Psoas muscle (tissue), 8 donors: ENCODE results near the gene IBA57. TPM values are rescaled to one million over a fixed set of nuclear protein-coding genes. Genes with fewer than 3 reads are reported as not detected.

Experiments used
- ATAC-seq, 4 donors: fragments of 200-7000 bp; cut with Tn5 transposase; one replicate each; pipeline ENCODE4 v1.9.1; 2020; ENCODE audit warnings: moderate library complexity in 3 of 4, mild to moderate bottlenecking in 2 of 4
- DNase-seq, 2 donors: peaks; one replicate each; pipeline ENCODE4 v3.0.0-alpha.2; 2020
- H3K27ac ChIP-seq: fragments of 200-600 bp; one replicate; pipeline ENCODE4 v1.8.0; 2022
- H3K27me3 ChIP-seq, 3 donors: fragments of 200-600 bp in 1 of 3; one replicate each; pipeline versions ENCODE4 v1.6.1 to v1.8.0; 2013 to 2022; ENCODE audit warnings: low read length in 2 of 3, mild to moderate bottlenecking in 2 of 3, moderate library complexity in 1 of 3; ENCODE audit not compliant: insufficient read depth in 3 of 3
- H3K36me3 ChIP-seq, 2 donors: fragments of 200-600 bp in 1 of 2; one replicate each; pipeline versions ENCODE4 v1.6.1 to v1.8.0; 2013 to 2022; ENCODE audit warnings: low read depth in 1 of 2, mild to moderate bottlenecking in 1 of 2, moderate library complexity in 1 of 2; ENCODE audit not compliant: insufficient read depth in 1 of 2
- H3K4me1 ChIP-seq: fragments of 200-600 bp; one replicate; pipeline ENCODE4 v1.8.0; 2022
- H3K4me3 ChIP-seq: fragments of 200-600 bp; one replicate; pipeline ENCODE4 v1.8.0; 2022; ENCODE audit warnings: mild to moderate bottlenecking
- H3K9me3 ChIP-seq: fragments of 200-600 bp; one replicate; pipeline ENCODE4 v1.8.0; 2022
- WGBS, 3 donors: extraction: QIAGEN DNeasy Blood & Tissue Kit; methylation state at CpG; one replicate each; pipeline versions ENCODE4 v1.1.6 to v1.1.7; 2013; 5-methylcytosine and 5-hydroxymethylcytosine counted together
- intact Hi-C, 2 donors: fragments of 100-400 bp; cut with DNase I; formaldehyde crosslinking; loops; one replicate each; pipeline versions ENCODE4 v1.11.0 to v1.14.2; 2022
- polyA plus RNA-seq, 3 donors: library from polyadenylated mRNA; stranded (reverse); fragments of 200-250 nt; gene quantifications; one replicate each; pipeline ENCODE4 v1.2.3, GENCODE V29; 2013
- total RNA-seq, 4 donors: library from RNA; stranded (reverse); fragmentation: NEBNext Ultra II Directional in 2 of 4; extraction: Animal tissue kit (Norgen Biotek cat#: 25700) in 2 of 4; gene quantifications; one replicate each; pipeline versions ENCODE4 v1.2.1 to v1.2.4, GENCODE V29; 2021 to 2023
- TF ChIP-seq, protein P1 (sequence below): fragments of 200-600 bp; IDR thresholded peaks from one replicate; pipeline ENCODE4 v1.8.0; 2022; ENCODE audit warnings: antibody characterized with exemption
- donor health status: healthy with polysubstance abuse.
- donor health status: DM: no; HTN: no; CAD: no; lungs with moderate emphysema.
- donor health status: Bipolar disorder and iron deficiency.
- donor health status: healthy.
- donor health status: DM: yes; HTN: yes; CAD: no.
- donor health status: DM: no; HTN: no; CAD: no.
- donor health status: DM: no; HTN: no; CAD: no.
- donor health status: DM: yes; HTN: yes; CAD: no.

The IBA57 gene
- total and polyA plus RNA-seq, 7 donors, result 7.7 to 26.2 (median 15.1) TPM

DNA sequence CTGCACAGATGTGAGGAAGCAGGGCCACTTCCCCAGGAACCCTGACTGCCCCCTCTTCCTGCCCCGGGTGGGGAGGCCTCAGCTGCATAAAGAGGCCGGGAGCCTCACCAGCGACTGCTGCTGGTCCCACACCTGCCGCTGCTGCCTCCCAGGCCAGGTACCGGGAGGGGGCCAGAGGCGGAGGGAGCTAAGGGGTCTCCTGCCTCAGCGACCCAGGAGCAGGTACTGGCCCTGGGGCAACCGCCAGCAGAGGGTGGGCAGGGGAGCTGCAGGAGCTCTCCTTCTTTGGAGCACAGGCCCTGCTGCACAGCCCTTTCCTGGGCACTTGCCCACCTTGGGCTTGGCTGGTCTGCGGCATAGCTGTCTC is 9.1 kb upstream of the IBA57 start:
- WGBS, 3 donors, result 69 to 81% (median 74%) methylated on average over 6 to 9 of the region's 9 CpGs
- DNase-seq, result peak in 1 of 2 donors; percentile 43
- intact Hi-C loops, result no loop called here

DNA sequence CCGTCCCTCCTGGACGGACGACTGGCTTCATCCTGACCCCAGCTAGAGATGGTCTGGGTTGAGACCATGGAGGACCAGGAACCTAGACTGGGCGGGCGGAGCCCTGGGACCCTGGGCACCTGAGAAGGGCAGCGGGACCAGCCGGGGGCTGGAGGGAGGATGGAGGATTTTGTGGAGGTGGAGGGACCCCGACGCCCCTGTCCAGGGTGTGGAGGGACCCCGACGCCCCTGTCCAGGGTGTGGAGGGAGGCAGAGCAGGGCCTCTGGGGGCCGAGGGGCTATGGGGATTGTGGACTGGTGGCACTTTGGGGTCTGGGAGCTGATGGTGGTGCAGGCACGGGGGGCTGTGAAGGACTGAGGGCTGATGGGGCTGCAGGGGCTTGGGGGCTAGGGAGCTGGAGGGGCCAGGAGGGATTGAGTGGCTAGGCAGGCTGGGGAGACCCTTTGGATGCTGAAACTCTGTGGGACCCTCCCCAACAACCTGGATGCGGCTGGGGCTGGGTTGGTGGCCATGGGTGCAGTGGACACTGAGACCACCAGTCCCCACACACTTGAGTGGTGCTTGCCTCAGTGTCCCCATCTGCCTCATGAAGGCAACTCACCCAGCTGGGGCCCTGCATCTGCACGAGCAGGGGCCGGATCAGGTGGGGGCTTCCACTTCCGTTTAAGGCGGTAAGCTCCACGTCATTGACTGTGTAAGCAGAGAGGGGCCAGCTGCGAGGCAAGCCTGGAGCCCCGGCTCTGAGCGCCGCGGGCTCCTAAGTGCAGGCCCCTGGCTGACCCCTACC is 8.5 kb upstream of the IBA57 start:
- Histone ChIP-seq H3K9me3 (no peaks in the 10 kb centered on the region), H3K4me3 (no peak overlapping the region), H3K36me3 (no peaks in the 10 kb centered on the region), H3K4me1 (no peaks in the 10 kb centered on the region), H3K27ac (no peak overlapping the region), H3K27me3 (peaks cover 0 to 26% (median 0%) of the 10 kb centered on the region in 3 donors)
- ATAC-seq (no peak), DNase-seq (peak in 1 of 2 donors; percentile 50)
- TF ChIP-seq, protein P1, sequence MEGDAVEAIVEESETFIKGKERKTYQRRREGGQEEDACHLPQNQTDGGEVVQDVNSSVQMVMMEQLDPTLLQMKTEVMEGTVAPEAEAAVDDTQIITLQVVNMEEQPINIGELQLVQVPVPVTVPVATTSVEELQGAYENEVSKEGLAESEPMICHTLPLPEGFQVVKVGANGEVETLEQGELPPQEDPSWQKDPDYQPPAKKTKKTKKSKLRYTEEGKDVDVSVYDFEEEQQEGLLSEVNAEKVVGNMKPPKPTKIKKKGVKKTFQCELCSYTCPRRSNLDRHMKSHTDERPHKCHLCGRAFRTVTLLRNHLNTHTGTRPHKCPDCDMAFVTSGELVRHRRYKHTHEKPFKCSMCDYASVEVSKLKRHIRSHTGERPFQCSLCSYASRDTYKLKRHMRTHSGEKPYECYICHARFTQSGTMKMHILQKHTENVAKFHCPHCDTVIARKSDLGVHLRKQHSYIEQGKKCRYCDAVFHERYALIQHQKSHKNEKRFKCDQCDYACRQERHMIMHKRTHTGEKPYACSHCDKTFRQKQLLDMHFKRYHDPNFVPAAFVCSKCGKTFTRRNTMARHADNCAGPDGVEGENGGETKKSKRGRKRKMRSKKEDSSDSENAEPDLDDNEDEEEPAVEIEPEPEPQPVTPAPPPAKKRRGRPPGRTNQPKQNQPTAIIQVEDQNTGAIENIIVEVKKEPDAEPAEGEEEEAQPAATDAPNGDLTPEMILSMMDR, result no peak
- 67 to 74% (median 73%) methylated on average over 24 of the region's 24 CpGs for WGBS, 3 donors
- intact Hi-C loops, result no loop called here

More for the DNA sequence above, 9.1 kb upstream of the IBA57 start:
- Histone ChIP-seq H3K9me3 (no peaks in the 10 kb centered on the region), H3K4me3 (no peak overlapping the region), H3K36me3 (no peaks in the 10 kb centered on the region), H3K27ac (no peak overlapping the region), H3K4me1 (no peaks in the 10 kb centered on the region), H3K27me3 (peaks cover 0 to 26% (median 0%) of the 10 kb centered on the region in 3 donors)
- no peak for ATAC-seq
- TF ChIP-seq, protein P1, result no peak

DNA sequence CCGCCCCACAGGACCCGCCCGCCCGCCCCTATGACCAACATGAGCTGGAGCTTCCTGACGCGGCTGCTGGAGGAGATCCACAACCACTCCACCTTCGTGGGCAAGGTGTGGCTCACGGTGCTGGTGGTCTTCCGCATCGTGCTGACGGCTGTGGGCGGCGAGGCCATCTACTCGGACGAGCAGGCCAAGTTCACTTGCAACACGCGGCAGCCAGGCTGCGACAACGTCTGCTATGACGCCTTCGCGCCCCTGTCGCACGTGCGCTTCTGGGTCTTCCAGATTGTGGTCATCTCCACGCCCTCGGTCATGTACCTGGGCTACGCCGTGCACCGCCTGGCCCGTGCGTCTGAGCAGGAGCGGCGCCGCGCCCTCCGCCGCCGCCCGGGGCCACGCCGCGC is 7.9 kb upstream of the IBA57 start:
- ATAC-seq, result no peak
- Histone ChIP-seq H3K36me3 (no peaks in the 10 kb centered on the region), H3K9me3 (no peaks in the 10 kb centered on the region), H3K4me3 (peak overlapping the region; percentile 32), H3K27me3 (peaks cover 0 to 26% (median 0%) of the 10 kb centered on the region in 3 donors), H3K4me1 (peaks cover 6% of the 10 kb centered on the region), H3K27ac (no peak overlapping the region)
- TF ChIP-seq, protein P1, result no peak
- peak in 1 of 2 donors; percentile 48 for DNase-seq
- intact Hi-C loops, result no loop called here
- 54 to 63% (median 55%) methylated on average over 32 to 43 of the region's 43 CpGs for WGBS, 3 donors

DNA sequence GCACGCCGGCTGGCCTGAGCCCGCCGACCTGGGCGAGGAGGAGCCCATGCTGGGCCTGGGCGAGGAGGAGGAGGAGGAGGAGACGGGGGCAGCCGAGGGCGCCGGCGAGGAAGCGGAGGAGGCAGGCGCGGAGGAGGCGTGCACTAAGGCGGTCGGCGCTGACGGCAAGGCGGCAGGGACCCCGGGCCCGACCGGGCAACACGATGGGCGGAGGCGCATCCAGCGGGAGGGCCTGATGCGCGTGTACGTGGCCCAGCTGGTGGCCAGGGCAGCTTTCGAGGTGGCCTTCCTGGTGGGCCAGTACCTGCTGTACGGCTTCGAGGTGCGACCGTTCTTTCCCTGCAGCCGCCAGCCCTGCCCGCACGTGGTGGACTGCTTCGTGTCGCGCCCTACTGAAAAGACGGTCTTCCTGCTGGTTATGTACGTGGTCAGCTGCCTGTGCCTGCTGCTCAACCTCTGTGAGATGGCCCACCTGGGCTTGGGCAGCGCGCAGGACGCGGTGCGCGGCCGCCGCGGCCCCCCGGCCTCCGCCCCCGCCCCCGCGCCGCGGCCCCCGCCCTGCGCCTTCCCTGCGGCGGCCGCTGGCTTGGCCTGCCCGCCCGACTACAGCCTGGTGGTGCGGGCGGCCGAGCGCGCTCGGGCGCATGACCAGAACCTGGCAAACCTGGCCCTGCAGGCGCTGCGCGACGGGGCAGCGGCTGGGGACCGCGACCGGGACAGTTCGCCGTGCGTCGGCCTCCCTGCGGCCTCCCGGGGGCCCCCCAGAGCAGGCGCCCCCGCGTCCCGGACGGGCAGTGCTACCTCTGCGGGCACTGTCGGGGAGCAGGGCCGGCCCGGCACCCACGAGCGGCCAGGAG is 7.2 kb upstream of the IBA57 start:
- Histone ChIP-seq H3K4me1 (peaks cover 12% of the 10 kb centered on the region), H3K27ac (no peak overlapping the region), H3K36me3 (no peaks in the 10 kb centered on the region), H3K9me3 (no peaks in the 10 kb centered on the region), H3K4me3 (peak overlapping the region; percentile 32), H3K27me3 (peaks cover 0 to 26% (median 0%) of the 10 kb centered on the region in 3 donors)
- DNase-seq (peak in 1 of 2 donors; percentile 45), ATAC-seq (no peak)
- intact Hi-C loops, result no loop called here
- 24 to 29% (median 27%) methylated on average over 62 to 98 of the region's 98 CpGs for whole genome bisulfite sequencing, 3 donors
- TF ChIP-seq, protein P1, result no peak
